ENCODE data around the gene CDK11B.
"Not testable (repeated sequence)": the region's sequence is repeated elsewhere in the genome, so short reads cannot be mapped to it uniquely, and the experiment has no call there.

Gene CDK11B

GRCh38 chr1:1647567-1648241, 11.1 kb downstream of the CDK11B start:
- DNase-seq, result not testable (repeated sequence)

GRCh38 chr1:1646326-1646725, 12.5 kb downstream of the CDK11B start:
- DNase-seq, result not testable (repeated sequence)

GRCh38 chr1:1640711-1641461, 17.9 kb downstream of the CDK11B start:
- not testable (repeated sequence) for DNase-seq

- not testable (repeated sequence) for DNase-seq
These were observed 18.7 kb downstream of the CDK11B start for GRCh38 chr1:1640081-1640480.

DNA sequence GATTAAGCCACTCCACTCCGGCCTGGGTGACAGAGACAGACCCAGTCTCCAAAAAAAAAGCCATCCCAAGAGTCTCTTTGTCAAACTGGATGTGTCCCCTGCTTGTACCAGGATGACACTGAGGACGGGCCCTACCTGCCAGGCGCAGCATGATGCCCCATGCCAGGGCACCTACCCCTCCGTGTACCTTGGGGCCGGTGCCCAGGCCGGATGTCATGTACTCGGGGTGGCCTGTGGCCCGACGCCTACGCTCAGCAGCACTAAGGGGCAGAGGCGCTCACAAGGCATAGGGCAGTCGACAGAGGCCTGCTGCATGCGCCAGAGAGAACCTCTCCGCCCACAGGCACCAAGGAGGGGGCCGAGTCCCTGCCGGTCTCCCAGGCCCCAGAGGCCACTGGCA, 19.4 kb downstream of the CDK11B start:
- not testable (repeated sequence) for DNase-seq

DNA sequence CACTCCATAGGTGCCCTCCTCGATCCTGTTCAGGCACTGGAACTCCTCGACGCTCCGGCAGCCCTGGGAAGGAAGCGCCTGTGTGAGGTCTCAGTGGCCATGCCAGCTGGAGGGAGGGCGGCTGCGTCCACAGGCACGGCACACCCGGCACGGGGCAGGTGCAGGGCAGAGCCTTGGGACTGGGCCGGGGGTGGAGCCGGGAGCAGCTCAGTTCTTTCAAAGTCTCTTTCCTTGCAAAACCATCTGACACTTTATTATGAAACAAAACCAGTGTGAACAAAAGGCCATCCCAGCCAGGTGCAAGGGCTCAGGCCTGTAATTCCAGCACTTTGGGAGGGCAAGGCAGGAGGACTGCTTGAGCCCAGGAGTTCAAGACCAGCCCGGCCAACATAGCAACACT, 20.3 kb downstream of the CDK11B start:
- DNase-seq, result not testable (repeated sequence)

DNA sequence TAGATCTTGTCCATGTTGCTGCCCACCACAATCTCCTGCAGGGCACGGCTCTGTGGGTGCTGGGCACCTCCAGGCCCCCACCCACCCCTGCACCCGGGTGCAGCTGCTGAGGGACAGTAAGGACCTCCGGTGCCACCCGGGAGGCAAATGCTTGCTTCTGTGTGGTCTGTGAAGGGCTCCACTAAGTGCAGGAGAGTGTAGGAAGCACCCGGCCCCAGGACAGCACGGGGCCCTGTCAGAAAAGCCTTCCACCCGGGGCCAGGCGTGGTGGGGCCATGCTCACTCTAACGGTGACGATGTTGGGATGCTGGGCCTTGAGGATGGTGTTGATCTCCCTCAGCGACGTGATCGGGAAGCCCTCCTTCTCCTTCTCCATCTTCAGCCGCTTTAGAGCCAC, 21.3 kb downstream of the CDK11B start:
- DNase-seq, result not testable (repeated sequence)

GRCh38 chr1:1636621-1637478, 22.0 kb downstream of the CDK11B start:
- DNase-seq, result not testable (repeated sequence)

GRCh38 chr1:1634613-1635012, 24.2 kb downstream of the CDK11B start:
- not testable (repeated sequence) for DNase-seq

- not testable (repeated sequence) for DNase-seq
These were observed 25.4 kb downstream of the CDK11B start for GRCh38 chr1:1633409-1633808.

- no peak for DNase-seq
These were observed 26.9 kb downstream of the CDK11B start, which contains the start of gene MMP23B for GRCh38 chr1:1631782-1632420. Gene MMP23B, plus strand, starts transcription at chr1:1632173. Its CDS starts 46 bp downstream, at chr1:1632219.

- DNase-seq, result no peak
These were observed 27.6 kb downstream of the CDK11B start for GRCh38 chr1:1630965-1631781.

DNA sequence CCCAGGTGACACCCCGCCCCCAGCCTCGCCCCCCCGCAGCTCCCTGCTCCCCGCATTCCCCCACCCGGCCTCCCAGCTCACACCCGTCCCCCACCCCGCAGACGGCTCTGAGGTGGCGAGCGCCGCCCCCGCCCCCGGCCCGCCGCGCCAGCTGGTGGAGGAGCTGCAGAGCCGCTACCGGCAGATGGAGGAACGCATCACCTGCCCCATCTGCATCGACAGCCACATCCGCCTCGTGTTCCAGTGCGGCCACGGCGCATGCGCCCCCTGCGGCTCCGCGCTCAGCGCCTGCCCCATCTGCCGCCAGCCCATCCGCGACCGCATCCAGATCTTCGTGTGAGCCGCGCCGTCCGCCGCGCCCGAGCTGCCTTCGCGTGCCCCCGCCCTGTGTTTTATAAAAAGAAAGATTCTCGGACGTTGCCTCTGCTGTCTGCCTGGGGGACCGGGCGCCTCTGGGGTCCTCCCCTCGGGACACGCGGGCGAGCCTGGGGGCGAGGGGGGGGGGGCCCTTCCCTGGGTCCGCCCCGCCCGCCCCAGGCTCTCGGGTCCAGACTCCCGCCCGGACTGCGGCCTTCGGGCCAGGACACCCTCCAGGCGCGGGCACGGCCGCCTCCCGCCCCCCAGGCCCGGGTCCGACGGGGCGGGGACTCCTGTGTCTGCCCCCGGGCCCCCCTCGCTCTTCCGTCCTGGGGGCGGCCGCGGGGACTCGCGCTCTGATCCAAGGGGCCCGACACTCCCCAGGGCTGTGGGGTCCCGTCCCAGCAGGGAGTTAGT, 28.4 kb downstream of the CDK11B start:
- no peak for DNase-seq

DNA sequence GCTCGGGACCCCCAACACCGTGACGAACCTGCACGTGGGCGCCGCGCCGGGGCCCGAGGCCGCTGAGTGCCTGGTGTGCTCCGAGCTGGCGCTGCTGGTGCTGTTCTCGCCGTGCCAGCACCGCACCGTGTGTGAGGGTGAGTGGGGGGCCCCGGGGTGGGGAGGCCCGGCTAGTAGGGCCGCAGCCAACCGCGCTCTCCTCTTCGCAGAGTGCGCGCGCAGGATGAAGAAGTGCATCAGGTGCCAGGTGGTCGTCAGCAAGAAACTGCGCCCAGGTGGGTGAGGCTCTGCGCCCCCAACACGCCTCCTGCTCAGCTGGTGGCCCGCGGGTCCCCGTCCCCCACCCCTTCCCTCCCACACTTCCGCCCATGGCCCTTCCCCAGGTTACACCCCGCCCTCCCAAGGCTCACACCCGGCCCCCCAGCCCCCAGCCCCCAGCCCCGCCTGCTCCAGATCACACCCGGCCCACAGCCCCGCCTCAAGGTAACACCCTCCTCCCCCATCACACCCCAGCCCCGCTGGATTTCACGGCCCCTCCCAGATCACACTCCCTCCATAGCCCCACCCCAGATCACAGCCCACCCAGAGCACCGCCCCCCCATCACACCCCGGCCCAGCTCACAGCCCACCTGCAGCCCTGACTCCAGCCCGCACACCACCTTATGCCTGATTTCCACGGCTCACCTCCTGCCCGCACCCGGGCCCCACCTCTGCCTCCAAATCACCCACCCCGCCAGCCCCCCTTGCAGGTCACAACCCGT, 29.2 kb downstream of the CDK11B start:
- DNase-seq, result no peak

DNA sequence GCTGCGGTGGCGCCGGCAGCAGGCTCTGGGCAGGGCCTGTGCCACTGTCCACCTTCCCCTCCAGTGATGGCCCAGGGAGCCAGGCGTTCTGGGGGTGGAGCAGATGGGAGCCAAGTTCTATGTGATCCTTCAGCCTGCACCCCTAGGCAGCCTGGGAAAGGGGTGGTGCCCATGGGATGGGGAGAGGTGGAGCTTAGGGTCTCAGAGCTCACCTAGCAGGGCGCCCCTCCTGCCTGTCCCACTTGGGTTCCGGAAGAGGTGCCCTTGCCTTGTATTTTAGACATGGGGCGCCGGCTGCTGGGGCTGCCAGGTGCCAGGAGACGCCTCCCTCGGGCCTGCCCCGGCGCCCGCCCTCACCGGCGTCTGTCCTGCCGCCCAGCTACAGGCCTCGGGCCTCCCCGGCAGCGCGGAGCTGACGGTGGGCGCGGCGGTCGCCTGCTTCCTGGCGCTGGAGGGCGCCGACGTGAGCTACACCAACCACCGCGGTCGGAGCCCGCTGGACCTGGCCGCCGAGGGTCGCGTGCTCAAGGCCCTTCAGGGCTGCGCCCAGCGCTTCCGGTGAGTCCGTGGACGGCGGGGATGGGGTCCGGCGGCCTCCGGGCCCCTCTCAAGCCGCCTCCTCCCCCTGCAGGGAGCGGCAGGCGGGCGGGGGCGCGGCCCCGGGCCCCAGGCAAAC, 29.9 kb downstream of the CDK11B start:
- no peak for DNase-seq

DNA sequence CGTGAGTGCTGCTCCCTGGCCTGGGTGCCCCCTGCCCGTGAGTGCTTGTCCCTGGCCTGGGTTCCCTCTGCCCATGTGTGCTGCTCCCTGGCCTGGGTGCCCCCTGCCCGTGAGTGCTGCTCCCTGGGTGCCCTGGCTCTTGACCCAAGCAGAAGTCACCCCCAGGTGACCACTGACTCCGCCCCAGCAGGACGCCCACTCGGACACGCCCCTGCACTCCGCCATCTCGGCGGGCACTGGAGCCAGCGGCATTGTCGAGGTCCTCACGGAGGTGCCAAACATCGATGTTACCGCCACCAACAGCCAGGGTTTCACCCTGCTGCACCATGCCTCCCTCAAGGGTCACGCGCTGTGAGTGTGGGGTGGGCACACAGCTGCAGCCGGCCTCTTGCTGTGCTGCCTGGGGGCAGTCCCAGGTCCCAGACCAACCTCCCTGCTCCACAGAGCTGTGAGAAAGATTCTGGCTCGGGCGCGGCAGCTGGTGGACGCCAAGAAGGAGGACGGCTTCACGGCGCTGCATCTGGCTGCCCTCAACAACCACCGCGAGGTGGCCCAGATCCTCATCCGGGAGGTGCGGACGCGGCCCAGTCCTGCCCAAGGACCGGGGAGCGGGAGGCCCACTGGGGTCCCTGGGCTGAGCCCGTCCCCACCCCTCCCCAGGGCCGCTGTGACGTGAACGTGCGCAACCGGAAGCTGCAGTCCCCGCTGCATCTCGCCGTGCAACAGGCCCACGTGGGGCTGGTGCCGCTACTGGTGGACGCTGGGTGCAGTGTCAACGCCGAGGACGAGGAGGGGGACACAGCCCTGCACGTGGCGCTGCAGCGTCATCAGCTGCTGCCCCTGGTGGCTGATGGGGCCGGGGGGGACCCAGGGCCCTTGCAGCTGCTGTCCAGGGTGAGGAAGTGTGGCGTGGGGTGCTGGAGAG, 30.7 kb downstream of the CDK11B start:
- DNase-seq, result no peak

GRCh38 chr1:1627261-1627828, 31.5 kb downstream of the CDK11B start:
- DNase-seq, result no peak
